GM12873 (cell line): ENCODE measurements around the gene MYL6.

Source experiments
- TF ChIP-seq, protein P1 (sequence below): IDR thresholded peaks from 2 replicates; pipeline ENCODE4 v1.5.1; 2012; ENCODE audit warnings: low read depth, mild to moderate bottlenecking, moderate library complexity, low read length, control low read depth; ENCODE audit not compliant: insufficient read depth; ENCODE audit errors: missing control alignments

MYL6 gene

DNA sequence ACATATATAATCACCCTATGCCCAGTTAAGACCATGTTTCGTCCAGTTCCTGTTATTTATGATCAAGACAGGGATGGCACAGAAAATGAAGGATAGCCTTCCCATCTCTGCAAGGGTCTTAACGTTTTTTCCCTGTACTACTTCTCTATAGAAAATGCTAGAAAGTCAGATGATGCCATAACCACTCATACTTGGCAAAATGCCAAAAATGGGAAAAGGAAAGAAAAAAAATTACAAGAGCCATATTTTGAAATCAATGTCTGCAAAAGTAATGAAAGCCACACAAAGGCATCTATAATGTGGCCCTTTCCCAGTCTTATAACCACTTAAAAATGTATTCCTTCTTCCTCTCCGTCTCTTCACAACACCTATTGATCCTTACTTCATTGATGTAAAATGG is 7.6 kb upstream of the MYL6 start:
- TF ChIP-seq, protein P1, sequence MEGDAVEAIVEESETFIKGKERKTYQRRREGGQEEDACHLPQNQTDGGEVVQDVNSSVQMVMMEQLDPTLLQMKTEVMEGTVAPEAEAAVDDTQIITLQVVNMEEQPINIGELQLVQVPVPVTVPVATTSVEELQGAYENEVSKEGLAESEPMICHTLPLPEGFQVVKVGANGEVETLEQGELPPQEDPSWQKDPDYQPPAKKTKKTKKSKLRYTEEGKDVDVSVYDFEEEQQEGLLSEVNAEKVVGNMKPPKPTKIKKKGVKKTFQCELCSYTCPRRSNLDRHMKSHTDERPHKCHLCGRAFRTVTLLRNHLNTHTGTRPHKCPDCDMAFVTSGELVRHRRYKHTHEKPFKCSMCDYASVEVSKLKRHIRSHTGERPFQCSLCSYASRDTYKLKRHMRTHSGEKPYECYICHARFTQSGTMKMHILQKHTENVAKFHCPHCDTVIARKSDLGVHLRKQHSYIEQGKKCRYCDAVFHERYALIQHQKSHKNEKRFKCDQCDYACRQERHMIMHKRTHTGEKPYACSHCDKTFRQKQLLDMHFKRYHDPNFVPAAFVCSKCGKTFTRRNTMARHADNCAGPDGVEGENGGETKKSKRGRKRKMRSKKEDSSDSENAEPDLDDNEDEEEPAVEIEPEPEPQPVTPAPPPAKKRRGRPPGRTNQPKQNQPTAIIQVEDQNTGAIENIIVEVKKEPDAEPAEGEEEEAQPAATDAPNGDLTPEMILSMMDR = no peak

DNA sequence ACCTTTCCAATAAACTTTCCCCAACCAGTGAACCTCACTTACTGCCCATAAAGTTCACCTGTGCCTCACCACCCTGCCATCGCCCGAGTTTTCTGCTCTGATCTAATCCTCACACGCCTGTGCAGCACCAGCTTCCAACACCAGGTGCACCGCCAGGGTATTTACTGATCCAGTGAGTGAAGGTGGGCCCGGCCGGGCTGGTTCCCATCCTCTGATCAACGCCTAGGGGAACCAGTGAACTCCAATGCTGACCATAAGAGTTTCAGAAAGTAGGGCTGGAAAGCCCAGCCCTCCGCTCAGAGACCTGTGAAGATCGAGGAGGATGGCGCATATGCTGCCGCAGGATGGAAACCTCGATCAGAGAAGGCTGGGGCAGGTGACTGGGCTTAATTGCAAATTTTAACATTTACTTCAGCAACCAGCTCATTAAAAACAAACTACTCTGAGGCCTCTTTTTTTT is 6.5 kb upstream of the MYL6 start:
- TF ChIP-seq, protein P1 = peak; percentile 65

DNA sequence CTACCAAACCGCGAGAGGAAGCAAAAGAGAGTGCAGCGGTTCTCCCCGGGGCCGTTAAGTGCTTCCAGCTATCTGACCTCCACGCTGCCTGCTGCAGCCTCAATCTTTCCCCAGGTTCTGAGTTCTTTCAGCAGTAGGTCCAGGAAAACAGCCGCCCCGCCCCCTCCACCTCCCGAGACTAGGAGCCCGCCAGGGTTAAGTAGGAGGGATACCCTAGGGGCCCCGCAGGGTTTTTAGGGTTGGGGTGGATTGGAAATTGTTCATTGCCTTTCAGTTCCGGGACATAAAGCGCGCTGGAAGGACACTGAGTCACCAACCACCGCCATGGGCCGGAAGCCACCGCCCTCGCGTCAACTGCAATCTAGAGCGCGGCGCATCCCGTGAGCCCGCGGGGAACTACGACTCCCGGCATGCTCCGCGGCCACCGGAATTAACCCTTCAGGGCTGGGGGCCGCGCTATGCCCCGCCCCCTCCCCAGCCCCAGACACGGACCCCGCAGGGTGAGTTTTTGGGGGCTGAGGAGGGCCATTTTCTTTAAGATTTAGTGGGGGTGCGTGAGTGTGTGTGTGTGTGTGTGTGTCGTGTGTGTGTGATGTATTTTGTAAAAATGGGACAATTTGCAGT is 5.9 kb upstream of the MYL6 start, which contains the start of gene MYL6B:
MYL6B (plus strand) TSS at position 456 of the 624 bp plus-strand sequence. CDS start 1,332 bp downstream, outside the sequence.
- TF ChIP-seq, protein P1 = no peak

DNA sequence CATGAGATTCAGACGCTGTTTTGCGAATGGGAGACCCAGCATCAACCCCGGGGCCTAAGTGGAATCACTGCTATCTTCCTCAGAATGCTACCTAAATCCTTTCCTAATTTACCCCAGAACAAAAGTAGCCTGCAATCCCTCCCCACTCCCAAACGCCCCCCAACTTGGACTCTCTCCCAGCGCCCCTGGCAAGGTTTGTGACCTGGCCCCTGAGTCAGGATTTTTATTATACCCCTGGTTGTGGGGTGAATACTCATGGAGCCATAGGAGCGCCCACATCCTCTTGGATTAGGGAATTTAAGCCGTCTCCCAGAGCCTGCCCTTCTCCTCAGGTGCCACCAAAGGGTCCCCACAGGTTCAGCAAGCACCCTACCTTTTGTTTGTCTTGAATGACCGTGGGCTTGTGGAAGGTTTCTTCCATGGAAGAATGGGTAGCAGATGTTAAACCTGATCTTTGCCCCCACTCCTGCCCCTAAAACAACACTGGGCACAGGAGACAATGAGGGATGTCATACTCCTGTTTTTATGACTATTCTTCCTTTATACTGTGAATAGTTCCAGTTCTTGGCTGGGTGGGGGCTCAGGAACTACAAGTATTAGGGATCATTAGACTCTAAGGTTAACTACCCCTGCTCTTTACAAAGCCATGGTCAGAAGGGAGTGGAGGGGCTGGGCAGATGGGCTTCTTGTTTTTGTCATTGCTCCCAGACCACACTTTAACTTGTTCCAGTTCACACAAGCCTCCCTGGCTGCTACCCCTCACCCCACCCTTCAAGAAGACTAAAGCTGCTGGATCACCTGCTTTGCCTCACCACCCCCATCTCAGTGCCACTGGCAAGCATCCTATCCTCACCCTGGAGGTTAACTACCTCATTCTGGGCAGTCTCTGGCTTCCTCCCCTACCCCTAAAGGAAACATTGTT is 5.1 kb upstream of the MYL6 start:
- TF ChIP-seq, protein P1 = no peak

DNA sequence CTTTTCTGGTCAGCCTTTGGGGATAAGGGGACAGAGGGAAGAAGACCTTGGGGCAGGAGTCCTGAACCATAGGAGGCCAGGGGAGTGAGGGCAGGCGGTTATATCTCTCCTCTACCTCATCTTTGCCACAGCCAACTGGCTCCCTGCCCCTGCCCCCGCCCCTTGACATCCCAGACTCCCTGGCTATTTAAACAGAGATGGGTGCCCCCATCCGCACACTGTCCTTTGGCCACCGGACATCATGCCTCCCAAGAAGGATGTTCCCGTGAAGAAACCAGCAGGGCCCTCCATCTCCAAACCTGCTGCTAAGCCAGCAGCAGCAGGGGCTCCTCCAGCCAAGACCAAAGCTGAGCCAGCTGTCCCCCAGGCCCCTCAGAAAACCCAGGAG is 4.5 kb upstream of the MYL6 start:
- TF ChIP-seq, protein P1 = no peak

DNA sequence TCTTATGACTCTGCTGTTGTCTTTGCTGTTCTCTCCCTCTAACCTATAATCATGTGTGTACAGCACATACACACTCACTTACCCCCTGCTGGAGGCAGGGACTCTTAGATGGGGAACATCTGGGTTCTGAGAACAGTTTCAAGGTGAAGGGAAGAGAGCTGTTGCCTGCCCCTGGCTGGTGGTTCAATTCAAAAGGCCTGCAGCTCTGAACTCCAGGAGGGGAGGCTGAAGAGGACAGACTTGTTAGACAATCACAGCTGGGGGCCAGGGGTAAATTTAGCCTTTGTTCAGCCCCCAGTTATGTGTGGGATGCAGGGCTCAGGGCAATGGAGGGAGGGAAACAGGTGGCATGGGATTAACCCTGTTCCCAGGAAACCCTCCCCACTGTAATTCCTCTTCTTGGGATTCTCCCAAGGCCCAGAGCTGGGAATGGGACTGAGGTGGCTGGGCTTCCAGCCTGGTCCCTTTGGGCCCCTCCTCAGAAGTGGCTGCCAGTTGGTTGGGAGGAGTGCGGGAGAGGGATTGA is 3.9 kb upstream of the MYL6 start:
- TF ChIP-seq, protein P1 = no peak

DNA sequence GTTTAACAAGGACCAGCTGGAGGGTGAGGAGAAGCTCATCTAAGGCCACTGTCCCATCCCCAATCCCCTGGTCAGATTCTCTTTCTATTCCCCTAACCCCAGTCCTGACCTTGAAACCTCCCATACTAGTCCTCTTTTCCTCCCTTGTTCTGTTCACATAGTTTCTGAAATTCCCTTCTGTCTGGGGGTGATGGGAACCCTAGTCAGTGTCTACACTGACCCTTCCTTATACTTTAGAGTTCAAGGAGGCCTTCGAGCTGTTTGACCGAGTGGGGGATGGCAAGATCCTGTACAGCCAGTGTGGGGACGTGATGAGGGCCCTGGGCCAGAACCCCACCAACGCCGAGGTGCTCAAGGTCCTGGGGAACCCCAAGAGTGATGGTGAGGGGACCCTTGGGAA is 3.3 kb upstream of the MYL6 start:
- TF ChIP-seq, protein P1 = no peak
